H1 (cell line): ENCODE results near the gene SPOCK1. TPM values are rescaled to one million over a fixed set of nuclear protein-coding genes. Genes with fewer than 3 reads are reported as not detected.
"Not testable (repeated sequence)": the region's sequence is repeated elsewhere in the genome, so short reads cannot be mapped to it uniquely, and the experiment has no call there.

Source experiments
- CTCF ChIA-PET: fragments of 300-600 bp; sonication (Branson Sonifier 250); formaldehyde crosslinking; loops from one replicate; lab custom pipeline; 2021; ENCODE audit not compliant: partially characterized antibody; lab: Charles Lee
- POLR2A ChIA-PET: fragments of 300-600 bp; sonication (Branson Sonifier 250); formaldehyde crosslinking; loops from one replicate; lab custom pipeline; 2021; ENCODE audit warnings: inconsistent platforms; ENCODE audit not compliant: partially characterized antibody; lab: Charles Lee
- DNase-seq, 2 experiments: peaks; one replicate each; pipeline versions ENCODE4 v3.0.0 to v3.0.0-alpha.2; 2010 to 2022; ENCODE audit warnings: low spot score in 2 of 2, low read depth in 1 of 2, mixed read lengths in 1 of 2
- FAIRE-seq: peaks from 2 replicates; lab custom pipeline; 2011; peaks lifted over from hg19 to GRCh38; lab: Jason Lieb, UNC
- H2AFZ ChIP-seq: 2 replicates; pipeline ENCODE4 v1.8.1; 2012; ENCODE audit warnings: low read length, inconsistent platforms
- H2AK5ac ChIP-seq: 2 replicates; pipeline ENCODE4 v1.6.1; 2013; ENCODE audit warnings: low read depth, low read length
- H2BK120ac ChIP-seq: replicated peaks from 2 replicates; pipeline ENCODE3; 2013; ENCODE audit warnings: low read depth, low read length, inconsistent platforms
- H2BK12ac ChIP-seq: 2 replicates; pipeline ENCODE4 v1.6.1; 2013; ENCODE audit warnings: low read depth, low read length
- H2BK15ac ChIP-seq: 2 replicates; pipeline ENCODE4 v1.6.1; 2013; ENCODE audit warnings: low read length
- H2BK20ac ChIP-seq: 2 replicates; pipeline ENCODE4 v1.6.1; 2013; ENCODE audit warnings: low read length
- H2BK5ac ChIP-seq: 2 replicates; pipeline ENCODE4 v1.6.1; 2013; ENCODE audit warnings: low read depth, low read length
- H3K14ac ChIP-seq: 2 replicates; pipeline ENCODE4 v1.6.1; 2013; ENCODE audit warnings: inconsistent platforms; ENCODE audit not compliant: insufficient read length
- H3K18ac ChIP-seq: 2 replicates; pipeline ENCODE4 v1.6.1; 2013; ENCODE audit warnings: low read length; ENCODE audit errors: extremely low read depth
- H3K23ac ChIP-seq: 2 replicates; pipeline ENCODE4 v1.6.1; 2013; ENCODE audit warnings: inconsistent platforms; ENCODE audit not compliant: insufficient read length
- H3K23me2 ChIP-seq: 2 replicates; pipeline ENCODE4 v1.6.1; 2013; ENCODE audit warnings: low read depth, low read length
- H3K27ac ChIP-seq: 2 replicates; pipeline ENCODE4 v1.6.1; 2011; ENCODE audit warnings: low read depth, low read length, inconsistent platforms
- H3K27me3 ChIP-seq, 4 experiments: replicated peaks in 1 of 4; 1 replicate in 1 of 4; 2 replicates in 3 of 4; pipeline versions ENCODE4 v1.6.1 to v1.8.1; 2011 to 2013; ENCODE audit warnings: low read length in 3 of 4, mild to moderate bottlenecking in 3 of 4, inconsistent platforms in 2 of 4, mixed read lengths in 2 of 4, moderate library complexity in 1 of 4; ENCODE audit not compliant: control insufficient read depth in 3 of 4, insufficient read depth in 3 of 4; ENCODE audit errors: extremely low read depth in 1 of 4
- H3K36me3 ChIP-seq, 4 experiments: 2 replicates each; pipeline versions ENCODE4 v1.6.1 to v1.8.1; 2011 to 2013; ENCODE audit warnings: mild to moderate bottlenecking in 4 of 4, low read length in 3 of 4, moderate library complexity in 2 of 4, control low read depth in 1 of 4, inconsistent platforms in 1 of 4; ENCODE audit not compliant: insufficient read depth in 4 of 4, control insufficient read depth in 2 of 4
- H3K4ac ChIP-seq: replicated peaks from 2 replicates; pipeline ENCODE3; 2013; ENCODE audit warnings: low read length, low read depth, mixed read lengths, inconsistent platforms; ENCODE audit not compliant: insufficient read length
- H3K4me1 ChIP-seq, 4 experiments: replicated peaks in 1 of 4; 1 replicate in 1 of 4; 2 replicates in 3 of 4; pipeline versions ENCODE4 v1.6.1 to v1.8.1; 2011 to 2013; ENCODE audit warnings: low read length in 3 of 4, inconsistent platforms in 2 of 4, mixed read lengths in 1 of 4; ENCODE audit not compliant: insufficient read depth in 4 of 4, control insufficient read depth in 3 of 4
- H3K4me2 ChIP-seq, 2 experiments: 2 replicates each; pipeline versions ENCODE4 v1.6.1 to v1.8.1; 2011 to 2013; ENCODE audit warnings: low read depth in 2 of 2, low read length in 2 of 2, control low read depth in 1 of 2, inconsistent platforms in 1 of 2, mild to moderate bottlenecking in 1 of 2; ENCODE audit not compliant: insufficient read depth in 1 of 2
- H3K4me3 ChIP-seq, 4 experiments: fragments of 200-600, 300-600 bp in 1 of 4; sonication (generic), shearing (Covaris generic), sonication (Bioruptor Twin) in 1 of 4; 2 replicates each; pipeline versions ENCODE4 v1.5.1 to v1.8.1; 2011 to 2016; ENCODE audit warnings: low read length in 4 of 4, low read depth in 3 of 4, control low read depth in 2 of 4, inconsistent platforms in 2 of 4, mild to moderate bottlenecking in 2 of 4, mixed read lengths in 1 of 4, moderate library complexity in 1 of 4; ENCODE audit not compliant: insufficient read depth in 2 of 4; ENCODE audit errors: extremely low read depth in 1 of 4
- H3K56ac ChIP-seq: replicated peaks from 2 replicates; pipeline ENCODE3; 2013; ENCODE audit warnings: low read depth, mild to moderate bottlenecking, mixed read lengths, low read length, inconsistent platforms; ENCODE audit not compliant: insufficient read length
- H3K79me1 ChIP-seq: 2 replicates; pipeline ENCODE4 v1.6.1; 2013; ENCODE audit warnings: low read depth, low read length, control low read depth
- H3K79me2 ChIP-seq, 2 experiments: 2 replicates each; pipeline versions ENCODE4 v1.6.1 to v1.8.1; 2012 to 2013; ENCODE audit warnings: low read length in 2 of 2, mild to moderate bottlenecking in 2 of 2, inconsistent platforms in 1 of 2; ENCODE audit not compliant: insufficient read depth in 2 of 2, control insufficient read depth in 1 of 2
- H3K9ac ChIP-seq, 4 experiments: replicated peaks in 1 of 4; 1 replicate in 1 of 4; 2 replicates in 3 of 4; pipeline versions ENCODE4 v1.6.1 to v1.8.1; 2011 to 2013; ENCODE audit warnings: low read depth in 3 of 4, low read length in 3 of 4, control low read depth in 2 of 4, mild to moderate bottlenecking in 2 of 4, moderate library complexity in 2 of 4, inconsistent platforms in 1 of 4; ENCODE audit errors: extremely low read depth in 1 of 4
- H3K9me3 ChIP-seq, 2 experiments: 2 replicates each; pipeline versions ENCODE4 v1.6.1 to v1.8.1; 2012 to 2013; ENCODE audit warnings: mild to moderate bottlenecking in 2 of 2, moderate library complexity in 2 of 2, control low read depth in 1 of 2, inconsistent platforms in 1 of 2, low read depth in 1 of 2, low read length in 1 of 2, mixed read lengths in 1 of 2; ENCODE audit not compliant: insufficient read depth in 2 of 2
- H4K20me1 ChIP-seq, 2 experiments: replicated peaks in 1 of 2; 2 replicates each; pipeline versions ENCODE3 to v1.8.1; 2011 to 2013; ENCODE audit warnings: inconsistent platforms in 2 of 2, low read length in 2 of 2, mild to moderate bottlenecking in 1 of 2; ENCODE audit not compliant: insufficient read depth in 2 of 2, control insufficient read depth in 1 of 2
- H4K5ac ChIP-seq: 2 replicates; pipeline ENCODE4 v1.6.1; 2013; ENCODE audit warnings: low read length, low read depth, mixed read lengths, inconsistent platforms; ENCODE audit not compliant: insufficient read length
- H4K8ac ChIP-seq: 2 replicates; pipeline ENCODE4 v1.8.0; 2013; ENCODE audit warnings: mild to moderate bottlenecking, moderate library complexity, low read length, inconsistent platforms; ENCODE audit not compliant: insufficient read depth; ENCODE audit errors: extremely low read depth
- H4K91ac ChIP-seq: replicated peaks from 2 replicates; pipeline ENCODE3; 2013; ENCODE audit warnings: low read length, mixed read lengths, inconsistent platforms; ENCODE audit not compliant: insufficient read length
- WGBS, 2 experiments: shearing (Covaris generic) in 1 of 2; methylation state at CpG; one replicate each; pipeline versions ENCODE4 v1.1.6 to v1.1.7; 2013 to 2015; ENCODE audit warnings: low lambda C conversion rate in 2 of 2, mixed read lengths in 2 of 2, inconsistent platforms in 1 of 2, low coverage in 1 of 2, missing lambda C conversion rate in 1 of 2; ENCODE audit not compliant: insufficient replicate concordance in 2 of 2, insufficient coverage in 1 of 2, insufficient read length in 1 of 2; ENCODE audit errors: extremely low coverage in 1 of 2, missing lambda C conversion rate in 1 of 2; 5-methylcytosine and 5-hydroxymethylcytosine counted together
- polyA plus RNA-seq, 7 experiments: library from polyadenylated mRNA; depleted of rRNA in 3 of 7; stranded (reverse) in 5 of 7; unstranded in 2 of 7; fragments of >200 nt in 5 of 7; fragments of 200-250 nt in 2 of 7; gene quantifications; 1 replicate in 5 of 7; 2 replicates in 1 of 7; 4 replicates in 1 of 7; pipeline versions ENCODE4 v1.2.1 to v1.2.3, GENCODE V29; 2011 to 2013; ENCODE audit warnings: missing spikeins in 2 of 7, mixed read lengths in 2 of 7
- total RNA-seq: library from RNA; stranded (reverse); fragmentation: NEBNext Ultra II Directional; extraction: Animal tissue kit (Norgen Biotek cat#: 25700); gene quantifications from 2 replicates; pipeline ENCODE4 v1.2.1, GENCODE V29; 2021

Gene SPOCK1
- total and polyA plus RNA-seq, 2 of the 8 experiments (the other 6 are each of a cell fraction or from before 2014, with no cell fraction given): 6.9 to 18.1 TPM

- CTCF ChIA-PET: interaction anchor here (0.6 to 2.4 kb wide), 5 partner anchors 8 to 190 kb away, joined by 3 to 8 read pairs (median 4); no protein-coding TSS in a partner anchor
- H2BK15ac ChIP-seq, H3K9me3 ChIP-seq, H3K14ac ChIP-seq, H4K8ac ChIP-seq, H2BK5ac ChIP-seq, H4K20me1 ChIP-seq, H2BK20ac ChIP-seq, H3K4me1 ChIP-seq, H3K4ac ChIP-seq, H3K36me3 ChIP-seq, FAIRE-seq, H3K56ac ChIP-seq, H3K4me2 ChIP-seq, H3K27me3 ChIP-seq, H2BK12ac ChIP-seq, H3K27ac ChIP-seq, POLR2A ChIA-PET, H3K79me1 ChIP-seq, DNase-seq, H2AFZ ChIP-seq, H2AK5ac ChIP-seq, H4K91ac ChIP-seq, H3K79me2 ChIP-seq, H3K9ac ChIP-seq, H3K23me2 ChIP-seq, H4K5ac ChIP-seq, H2BK120ac ChIP-seq, H3K4me3 ChIP-seq, H3K23ac ChIP-seq, H3K18ac ChIP-seq: not testable (repeated sequence)
- WGBS, 2 experiments: 97% methylated on average over 7 of the region's 7 CpGs; no CpG with 5 or more reads in 1 of the 2 experiments
Observed at GRCh38 chr5:137391044-137391443, 108.1 kb downstream of the SPOCK1 start.
